ENCODE data around the gene RASSF5. TPM values are rescaled to one million over a fixed set of nuclear protein-coding genes. Genes with fewer than 3 reads are reported as not detected.

Gene RASSF5, protein sequence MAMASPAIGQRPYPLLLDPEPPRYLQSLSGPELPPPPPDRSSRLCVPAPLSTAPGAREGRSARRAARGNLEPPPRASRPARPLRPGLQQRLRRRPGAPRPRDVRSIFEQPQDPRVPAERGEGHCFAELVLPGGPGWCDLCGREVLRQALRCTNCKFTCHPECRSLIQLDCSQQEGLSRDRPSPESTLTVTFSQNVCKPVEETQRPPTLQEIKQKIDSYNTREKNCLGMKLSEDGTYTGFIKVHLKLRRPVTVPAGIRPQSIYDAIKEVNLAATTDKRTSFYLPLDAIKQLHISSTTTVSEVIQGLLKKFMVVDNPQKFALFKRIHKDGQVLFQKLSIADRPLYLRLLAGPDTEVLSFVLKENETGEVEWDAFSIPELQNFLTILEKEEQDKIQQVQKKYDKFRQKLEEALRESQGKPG
- 10 to 100 TPM; 11.0 to 17.0 (median 11.1) TPM for total RNA-seq

DNA sequence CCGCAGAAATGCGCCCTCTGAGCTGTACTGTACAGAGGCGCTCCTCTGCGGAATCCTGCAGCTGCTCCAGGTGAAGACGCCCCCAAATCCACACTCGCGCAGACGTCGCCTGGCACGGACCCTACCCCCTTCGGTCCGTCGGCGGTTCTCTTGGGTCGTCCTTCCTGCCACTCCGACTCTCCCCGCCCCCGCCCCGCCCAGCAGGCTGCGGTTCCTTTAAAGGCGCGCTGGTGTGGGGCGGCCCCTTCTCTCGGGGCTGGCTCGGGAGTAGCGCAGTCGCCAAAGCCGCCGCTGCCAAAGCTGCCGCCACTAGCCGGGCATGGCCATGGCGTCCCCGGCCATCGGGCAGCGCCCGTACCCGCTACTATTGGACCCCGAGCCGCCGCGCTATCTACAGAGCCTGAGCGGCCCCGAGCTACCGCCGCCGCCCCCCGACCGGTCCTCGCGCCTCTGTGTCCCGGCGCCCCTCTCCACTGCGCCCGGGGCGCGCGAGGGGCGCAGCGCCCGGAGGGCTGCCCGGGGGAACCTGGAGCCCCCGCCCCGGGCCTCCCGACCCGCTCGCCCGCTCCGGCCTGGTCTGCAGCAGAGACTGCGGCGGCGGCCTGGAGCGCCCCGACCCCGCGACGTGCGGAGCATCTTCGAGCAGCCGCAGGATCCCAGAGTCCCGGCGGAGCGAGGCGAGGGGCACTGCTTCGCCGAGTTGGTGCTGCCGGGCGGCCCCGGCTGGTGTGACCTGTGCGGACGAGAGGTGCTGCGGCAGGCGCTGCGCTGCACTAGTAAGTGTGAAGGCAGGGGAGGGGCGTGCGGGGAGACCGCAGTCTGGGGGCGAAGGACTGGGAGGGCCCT lies at the start of gene RASSF5:
RASSF5 (plus strand) TSS at position 248 of the 846 bp plus-strand sequence; CDS start at position 320, 72 bp downstream.
- TF ChIP-seq POLR2A (IDR thresholded peaks at IDR 0.05) (no peak), POLR2AphosphoS5 (IDR thresholded peaks at IDR 0.05) (peak in 1 of 3 donors; percentile 79)
- TF ChIP-seq, protein P1, sequence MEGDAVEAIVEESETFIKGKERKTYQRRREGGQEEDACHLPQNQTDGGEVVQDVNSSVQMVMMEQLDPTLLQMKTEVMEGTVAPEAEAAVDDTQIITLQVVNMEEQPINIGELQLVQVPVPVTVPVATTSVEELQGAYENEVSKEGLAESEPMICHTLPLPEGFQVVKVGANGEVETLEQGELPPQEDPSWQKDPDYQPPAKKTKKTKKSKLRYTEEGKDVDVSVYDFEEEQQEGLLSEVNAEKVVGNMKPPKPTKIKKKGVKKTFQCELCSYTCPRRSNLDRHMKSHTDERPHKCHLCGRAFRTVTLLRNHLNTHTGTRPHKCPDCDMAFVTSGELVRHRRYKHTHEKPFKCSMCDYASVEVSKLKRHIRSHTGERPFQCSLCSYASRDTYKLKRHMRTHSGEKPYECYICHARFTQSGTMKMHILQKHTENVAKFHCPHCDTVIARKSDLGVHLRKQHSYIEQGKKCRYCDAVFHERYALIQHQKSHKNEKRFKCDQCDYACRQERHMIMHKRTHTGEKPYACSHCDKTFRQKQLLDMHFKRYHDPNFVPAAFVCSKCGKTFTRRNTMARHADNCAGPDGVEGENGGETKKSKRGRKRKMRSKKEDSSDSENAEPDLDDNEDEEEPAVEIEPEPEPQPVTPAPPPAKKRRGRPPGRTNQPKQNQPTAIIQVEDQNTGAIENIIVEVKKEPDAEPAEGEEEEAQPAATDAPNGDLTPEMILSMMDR (IDR thresholded peaks at IDR 0.05) = no peak
- DNase-seq (ENCODE audit: low spot score in 2 of 2) = peak; percentile 86 to 91
- Histone ChIP-seq H3K27ac (peak within 1 kb of the TSS; percentile 52 to 56), H3K4me1 (peaks cover 0 to under 1% of the 10 kb centered on the region in 2 donors), H3K27me3 (no peaks in the 10 kb centered on the region), H3K4me3 (peak within 1 kb of the TSS; percentile 64 to 94 (median 77)), H3K9me3 (no peaks in the 10 kb centered on the region), H3K36me3 (no peaks in the 10 kb centered on the region)
- intact Hi-C loops (cut with DNase I; ENCODE audit: low total_unique reads) = no loop called here

DNA sequence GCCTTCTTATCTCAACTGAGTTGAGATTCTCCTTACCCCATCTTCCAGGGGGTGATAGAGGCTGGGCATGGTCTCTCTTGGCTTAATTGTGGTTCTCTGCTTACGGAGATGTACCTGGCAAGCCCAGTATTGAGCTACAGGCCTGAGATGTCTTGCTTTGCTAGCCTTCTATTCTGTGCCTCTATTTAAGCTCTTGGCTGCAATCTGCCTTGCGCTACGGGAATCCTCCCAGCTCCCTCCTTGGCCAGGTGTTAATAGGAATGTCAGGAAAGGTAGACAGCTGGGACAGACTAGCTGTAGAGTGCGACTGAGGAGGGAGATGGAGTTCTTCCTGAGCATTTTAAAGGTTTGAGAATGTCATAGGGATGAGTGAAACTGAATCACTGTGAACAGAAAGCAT lies 47.6 kb upstream of the RASSF5 start:
- Histone ChIP-seq H3K27ac (no peak overlapping the region), H3K4me1 (no peaks in the 10 kb centered on the region), H3K9me3 (no peaks in the 10 kb centered on the region), H3K27me3 (no peaks in the 10 kb centered on the region), H3K36me3 (no peaks in the 10 kb centered on the region), H3K4me3 (no peak overlapping the region)
- intact Hi-C loops (cut with DNase I; ENCODE audit: low total_unique reads) = no loop called here
- TF ChIP-seq POLR2AphosphoS5 (IDR thresholded peaks at IDR 0.05) (no peak), POLR2A (IDR thresholded peaks at IDR 0.05) (no peak)
- TF ChIP-seq, protein P1 (IDR thresholded peaks at IDR 0.05) = no peak
- DNase-seq (ENCODE audit: low spot score in 2 of 2) = no peak

DNA sequence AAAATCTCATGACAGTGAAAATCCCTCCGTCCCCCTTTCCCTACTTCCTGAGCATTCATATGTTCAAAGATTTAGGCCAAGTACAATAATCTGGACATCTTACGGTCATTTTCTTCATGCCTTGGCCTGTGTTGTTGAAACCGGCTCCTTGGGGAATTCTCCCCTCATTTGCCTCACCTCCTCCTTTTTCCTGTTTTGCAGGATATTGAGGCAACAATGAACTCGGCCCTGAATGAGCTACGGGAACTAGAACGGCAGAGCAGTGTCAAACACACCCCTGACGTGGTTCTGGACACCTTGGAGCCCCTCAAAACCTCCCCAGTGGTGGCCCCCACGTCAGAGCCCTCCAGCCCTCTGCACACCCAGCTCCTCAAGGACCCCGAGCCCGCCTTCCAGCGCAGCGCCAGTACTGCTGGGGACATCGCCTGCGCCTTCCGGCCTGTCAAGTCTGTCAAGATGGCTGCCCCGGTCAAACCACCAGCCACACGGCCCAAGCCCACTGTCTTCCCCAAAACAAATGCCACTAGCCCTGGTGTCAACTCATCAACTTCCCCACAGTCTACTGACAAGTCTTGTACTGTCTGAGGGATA lies 46.4 kb upstream of the RASSF5 start:
- peak overlapping the region in 1 of 2 donors; percentile 77 for H3K27ac ChIP-seq
- no peaks in the 10 kb centered on the region for H3K36me3 ChIP-seq
- no peak overlapping the region for H3K4me3 ChIP-seq
- no peaks in the 10 kb centered on the region for H3K4me1 ChIP-seq
- DNase-seq (ENCODE audit: low spot score in 2 of 2) = no peak
- intact Hi-C loops (cut with DNase I; ENCODE audit: low total_unique reads) = no loop called here
- H3K27me3 ChIP-seq = no peaks in the 10 kb centered on the region
- TF ChIP-seq POLR2A (IDR thresholded peaks at IDR 0.05) = no peak
- TF ChIP-seq, protein P1 (IDR thresholded peaks at IDR 0.05) = no peak
- no peak for TF ChIP-seq POLR2AphosphoS5 (IDR thresholded peaks at IDR 0.05)
- H3K9me3 ChIP-seq = no peaks in the 10 kb centered on the region

DNA sequence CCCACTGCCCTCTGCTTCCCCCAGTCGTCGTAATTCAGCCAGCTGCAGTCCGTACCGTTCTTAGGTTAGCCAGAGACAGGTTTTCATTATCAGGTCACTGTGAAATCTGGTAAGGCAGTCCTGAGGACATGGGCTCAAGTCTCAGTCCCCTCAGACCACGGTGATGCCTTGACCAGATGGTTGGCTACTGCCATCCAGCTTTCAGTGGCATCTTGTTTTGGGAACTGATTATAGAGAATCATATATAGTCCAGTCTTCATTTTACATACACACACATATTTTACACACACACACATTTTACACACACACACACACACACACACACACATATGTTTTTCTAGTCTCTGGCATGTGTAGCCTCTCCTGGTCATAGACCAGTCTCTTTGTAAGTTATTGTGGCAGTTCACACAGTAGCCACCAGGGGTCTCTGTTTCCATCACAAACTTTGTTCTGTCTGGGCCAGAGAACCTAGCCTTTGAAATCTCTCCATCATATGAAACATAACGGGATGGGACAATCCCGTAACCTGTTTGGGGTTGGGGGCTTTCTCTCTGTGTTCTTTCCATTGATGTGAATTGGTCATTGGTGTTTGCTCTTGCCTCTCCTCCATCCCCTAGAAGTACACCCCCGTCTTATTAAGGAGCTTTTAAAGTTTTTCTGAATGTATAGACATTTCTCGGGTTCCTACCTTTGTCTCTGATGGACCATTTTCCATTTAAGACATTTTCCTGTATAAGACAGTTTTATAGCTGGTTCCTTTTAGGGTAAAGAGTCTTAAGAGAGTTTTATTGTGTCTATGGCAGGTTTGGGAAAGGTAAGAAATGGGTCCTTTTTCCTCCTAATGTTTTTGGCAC lies 45.5 kb upstream of the RASSF5 start:
- Histone ChIP-seq H3K36me3 (no peaks in the 10 kb centered on the region), H3K27me3 (no peaks in the 10 kb centered on the region), H3K27ac (peak overlapping the region in 1 of 2 donors; percentile 77), H3K4me3 (no peak overlapping the region), H3K9me3 (no peaks in the 10 kb centered on the region), H3K4me1 (no peaks in the 10 kb centered on the region)
- intact Hi-C loops (cut with DNase I; ENCODE audit: low total_unique reads) = no loop called here
- TF ChIP-seq, protein P1 (IDR thresholded peaks at IDR 0.05) = peak; percentile 47 to 84 (median 82)
- no peak for TF ChIP-seq POLR2A (IDR thresholded peaks at IDR 0.05)
- DNase-seq (ENCODE audit: low spot score in 2 of 2) = no peak
